Activated CD8-positive, alpha-beta T cell treated with anti-CD3 and anti-CD28 coated beads, Interleukin-2, amount 10 ng/mL, durations not matched to agents 7 days and 5 days (primary cell): ENCODE data around the gene BSCL2. TPM values are rescaled to one million over a fixed set of nuclear protein-coding genes. Genes with fewer than 3 reads are reported as not detected.
A peak's percentile ranks its signal among the peaks of the same experiment; 100 is the strongest.

ENCODE experiments used
- ATAC-seq: fragments of 150-1000 bp; cut with Tn5 transposase; one replicate; pipeline ENCODE4 v1.10.0; 2021; ENCODE audit warnings: moderate library complexity
- CTCF ChIA-PET: fragments of 350-600 bp; sonication (Branson Sonifier 250); formaldehyde crosslinking; loops from one replicate; lab custom pipeline; 2021; ENCODE audit warnings: antibody characterized with exemption; lab: Charles Lee
- POLR2A ChIA-PET: fragments of 350-600 bp; sonication (Branson Sonifier 250); formaldehyde crosslinking; loops from one replicate; lab custom pipeline; 2021; ENCODE audit warnings: antibody characterized with exemption; lab: Charles Lee
- DNase-seq: peaks from one replicate; pipeline ENCODE4 v3.0.0-alpha.2; 2020
- H3K27ac Mint-ChIP-seq: one replicate; pipeline ENCODE4 v1.8.0; 2021; ENCODE audit warnings: mild to moderate bottlenecking, mixed read lengths
- H3K27me3 Mint-ChIP-seq: one replicate; pipeline ENCODE4 v1.8.0; 2021; ENCODE audit warnings: low read depth, mixed read lengths
- H3K36me3 Mint-ChIP-seq: one replicate; pipeline ENCODE4 v1.8.0; 2021; ENCODE audit warnings: low read depth, mixed read lengths
- H3K4me1 Mint-ChIP-seq: one replicate; pipeline ENCODE4 v1.8.0; 2021; ENCODE audit warnings: low read depth, mixed read lengths
- H3K4me3 Mint-ChIP-seq: one replicate; pipeline ENCODE4 v1.8.0; 2021; ENCODE audit warnings: mild to moderate bottlenecking, mixed read lengths
- H3K9me3 Mint-ChIP-seq: one replicate; pipeline ENCODE4 v1.8.0; 2022; ENCODE audit warnings: mixed read lengths; ENCODE audit not compliant: insufficient read depth
- total RNA-seq, 2 experiments: library from RNA; stranded (reverse); gene quantifications; one replicate each; pipeline ENCODE4 v1.2.3, GENCODE V29; 2021

Gene BSCL2
- total RNA-seq, 2 experiments from 2014 or later: 30.3 to 39.9 TPM

- peaks cover 76% of the 10 kb centered on the region for H3K4me1 Mint-ChIP-seq
- H3K36me3 Mint-ChIP-seq: peaks cover 94% of the 10 kb centered on the region
- H3K27ac Mint-ChIP-seq: no peak overlapping the region
- H3K4me3 Mint-ChIP-seq: no peak overlapping the region
- no peak for DNase-seq
- ATAC-seq: no peak
- POLR2A ChIA-PET: interaction anchor here (1.1 to 1.3 kb wide), 3 partner anchors 8 to 136 kb away, joined by 3 to 4 read pairs (median 3); partner anchors contain the start of gene HNRNPUL2
- H3K9me3 Mint-ChIP-seq: no peaks in the 10 kb centered on the region
- CTCF ChIA-PET: interaction anchor here (1.0 kb wide), 1 partner anchor 11 kb away, joined by 3 read pairs; no protein-coding TSS in a partner anchor
- H3K27me3 Mint-ChIP-seq: no peaks in the 10 kb centered on the region
These were observed 12.2 kb upstream of the BSCL2 start for GRCh38 chr11:62719302-62719978.

DNA sequence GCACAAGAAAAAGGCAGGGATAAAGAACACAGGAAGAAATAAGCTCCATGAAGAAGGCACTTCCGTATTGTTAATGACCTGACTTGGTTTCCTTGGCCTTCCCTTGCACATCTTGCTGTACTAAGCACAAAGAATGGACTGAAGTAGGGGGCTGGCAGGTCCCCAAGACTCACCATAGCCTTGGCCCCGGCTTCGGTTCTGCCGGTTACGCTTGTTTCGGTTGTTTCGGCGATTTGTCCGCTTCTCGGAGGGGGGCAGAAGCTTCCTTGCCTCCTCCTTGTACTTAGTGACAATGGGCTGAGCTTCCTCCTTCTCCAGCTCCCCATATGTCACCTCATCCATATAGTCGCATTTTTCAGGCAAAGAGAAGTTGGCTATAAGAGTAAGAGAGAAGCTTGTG lies 9.6 kb upstream of the BSCL2 start:
- no peak overlapping the region for H3K27ac Mint-ChIP-seq
- POLR2A ChIA-PET: interaction anchor here (0.9 to 11.7 kb wide), 4 partner anchors 8 to 124 kb away, joined by 3 to 123 read pairs (median 4); partner anchors contain the start of genes C11orf98, CSKMT, HNRNPUL2 and TTC9C

DNA sequence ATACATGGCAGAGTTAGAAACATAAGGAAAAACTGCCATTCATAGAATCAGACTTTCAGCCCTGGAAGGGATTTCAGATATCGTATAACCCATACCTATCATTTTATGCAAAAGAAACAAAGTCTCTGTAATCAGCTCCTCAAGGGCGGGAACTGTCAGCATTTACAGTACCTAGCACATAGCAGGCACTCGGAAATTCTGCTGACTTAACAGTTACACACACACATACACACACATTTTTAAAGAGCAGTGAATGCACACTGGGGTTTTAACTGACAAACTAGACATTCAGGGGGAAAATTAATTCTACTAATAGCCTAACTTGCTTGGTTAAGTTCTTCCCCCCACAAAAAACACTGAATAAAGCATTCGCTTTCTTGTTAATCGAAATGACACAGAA lies 9.0 kb upstream of the BSCL2 start:
- ATAC-seq (no peak), DNase-seq (no peak)
- Mint-ChIP-seq H3K27me3 (no peaks in the 10 kb centered on the region), H3K36me3 (peaks cover 89% of the 10 kb centered on the region), H3K4me1 (peaks cover 71% of the 10 kb centered on the region), H3K27ac (peak overlapping the region; percentile 40), H3K9me3 (no peaks in the 10 kb centered on the region), H3K4me3 (no peak overlapping the region)
- ChIA-PET POLR2A (interaction anchor here (0.9 to 11.7 kb wide), 3 partner anchors 10 to 125 kb away, joined by 3 to 123 read pairs (median 4); partner anchors contain the start of genes C11orf98, CSKMT, HNRNPUL2 and TTC9C), CTCF (interaction anchor here (0.9 to 1.6 kb wide), 3 partner anchors 8 to 163 kb away, joined by 3 to 5 read pairs (median 4); partner anchors contain the start of gene HNRNPUL2)

More for the DNA sequence above, 9.6 kb upstream of the BSCL2 start:
- no peaks in the 10 kb centered on the region for H3K9me3 Mint-ChIP-seq
- CTCF ChIA-PET: interaction anchor here (1.6 kb wide), 2 partner anchors 7 to 10 kb away, joined by 4 to 5 read pairs; partner anchors contain the start of gene HNRNPUL2
- no peak for DNase-seq
- H3K4me1 Mint-ChIP-seq: peaks cover 76% of the 10 kb centered on the region
- peaks cover 89% of the 10 kb centered on the region for H3K36me3 Mint-ChIP-seq
- H3K27me3 Mint-ChIP-seq: no peaks in the 10 kb centered on the region
- ATAC-seq: no peak
- H3K4me3 Mint-ChIP-seq: no peak overlapping the region

DNA sequence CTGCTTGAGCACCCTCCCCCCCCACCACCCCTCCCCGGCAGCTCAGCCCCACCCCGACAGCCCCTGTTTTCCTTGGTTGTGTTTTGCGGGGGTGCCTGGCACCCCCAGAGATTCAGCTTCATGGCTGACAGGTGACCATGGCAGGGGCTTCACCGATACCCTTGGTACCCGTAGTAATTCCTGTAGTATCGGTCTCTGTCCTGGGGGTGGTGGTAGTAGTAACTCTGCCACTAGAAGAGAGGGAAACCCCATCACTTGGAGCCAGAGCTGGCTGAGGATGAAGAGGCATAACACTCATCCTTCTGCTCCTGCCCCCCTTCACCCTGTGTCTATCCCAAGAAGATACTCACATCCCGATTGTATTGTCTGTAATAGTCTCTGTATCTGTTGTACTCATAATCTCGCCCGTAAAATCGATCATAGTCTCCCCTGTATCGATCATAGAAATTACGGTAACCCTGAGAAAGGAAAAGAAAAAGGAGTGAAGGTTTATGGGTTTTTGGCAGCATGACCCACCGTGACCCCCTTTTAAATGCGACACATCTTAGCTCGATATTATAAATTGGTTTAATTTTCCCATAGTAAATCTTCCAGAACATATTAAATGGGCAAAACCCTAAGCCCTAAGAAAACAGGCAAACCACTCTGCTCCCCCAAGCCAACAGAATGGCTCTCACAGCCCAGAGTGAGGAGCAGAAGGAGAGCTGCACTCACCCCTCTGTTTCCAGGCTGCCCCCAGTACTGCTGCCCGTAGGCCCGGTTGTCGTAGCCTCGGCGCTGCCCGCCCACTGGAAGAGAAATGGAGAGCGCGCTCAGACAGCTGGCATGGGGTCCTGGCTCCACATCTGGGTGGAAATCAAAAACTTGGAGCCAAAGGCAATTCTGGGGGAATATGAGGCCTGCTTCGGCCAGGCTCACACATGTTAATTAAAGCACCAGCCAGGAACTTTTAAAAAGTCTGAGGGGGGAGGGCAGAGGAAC lies 8.2 kb upstream of the BSCL2 start:
- no peaks in the 10 kb centered on the region for H3K27me3 Mint-ChIP-seq
- ATAC-seq (no peak), DNase-seq (no peak)
- H3K27ac Mint-ChIP-seq: peak overlapping the region; percentile 78
- no peaks in the 10 kb centered on the region for H3K9me3 Mint-ChIP-seq
- H3K4me1 Mint-ChIP-seq: peaks cover 70% of the 10 kb centered on the region
- peaks cover 88% of the 10 kb centered on the region for H3K36me3 Mint-ChIP-seq
- no peak overlapping the region for H3K4me3 Mint-ChIP-seq
- ChIA-PET CTCF (interaction anchor here (0.9 to 1.6 kb wide), 3 partner anchors 9 to 163 kb away, joined by 3 to 4 read pairs (median 3); partner anchors contain the start of gene HNRNPUL2), POLR2A (interaction anchor here (0.9 to 11.7 kb wide), 3 partner anchors 11 to 51 kb away, joined by 3 to 123 read pairs (median 3); partner anchors contain the start of genes C11orf98, HNRNPUL2 and TTC9C)

DNA sequence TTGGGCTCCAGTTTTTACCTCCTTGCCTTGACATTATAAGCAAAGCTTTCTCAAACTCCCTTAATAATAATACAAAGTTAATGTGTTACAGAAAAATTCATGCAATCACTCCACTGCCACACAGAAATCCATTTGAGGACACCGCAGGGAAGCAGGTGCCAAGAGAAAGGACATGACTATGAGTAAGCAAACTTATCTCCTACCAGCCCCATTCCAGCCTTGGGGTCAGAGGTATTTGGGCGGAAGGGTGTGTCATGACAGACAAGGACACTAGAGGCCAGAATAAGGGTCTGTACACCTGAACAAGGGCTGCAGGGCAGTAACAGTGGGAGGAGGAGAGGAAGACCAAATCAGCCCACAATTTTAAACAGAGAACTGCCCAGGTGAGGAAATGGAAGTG lies 6.1 kb upstream of the BSCL2 start:
- DNase-seq (no peak), ATAC-seq (no peak)
- Mint-ChIP-seq H3K27ac (peak overlapping the region; percentile 79), H3K4me3 (peak overlapping the region; percentile 39), H3K9me3 (no peaks in the 10 kb centered on the region), H3K36me3 (peaks cover 79% of the 10 kb centered on the region), H3K4me1 (peaks cover 77% of the 10 kb centered on the region), H3K27me3 (no peaks in the 10 kb centered on the region)
- CTCF ChIA-PET: interaction anchor here (0.9 to 1.1 kb wide), 2 partner anchors 24 to 33 kb away, joined by 3 to 5 read pairs; no protein-coding TSS in a partner anchor
- POLR2A ChIA-PET: interaction anchor here (1.1 to 11.7 kb wide), 4 partner anchors 13 to 142 kb away, joined by 3 to 123 read pairs (median 6); partner anchors contain the start of genes GANAB, HNRNPUL2 and TTC9C

- no peak for DNase-seq
- H3K9me3 Mint-ChIP-seq: no peaks in the 10 kb centered on the region
These were observed 5.6 kb upstream of the BSCL2 start for GRCh38 chr11:62712861-62713260.

DNA sequence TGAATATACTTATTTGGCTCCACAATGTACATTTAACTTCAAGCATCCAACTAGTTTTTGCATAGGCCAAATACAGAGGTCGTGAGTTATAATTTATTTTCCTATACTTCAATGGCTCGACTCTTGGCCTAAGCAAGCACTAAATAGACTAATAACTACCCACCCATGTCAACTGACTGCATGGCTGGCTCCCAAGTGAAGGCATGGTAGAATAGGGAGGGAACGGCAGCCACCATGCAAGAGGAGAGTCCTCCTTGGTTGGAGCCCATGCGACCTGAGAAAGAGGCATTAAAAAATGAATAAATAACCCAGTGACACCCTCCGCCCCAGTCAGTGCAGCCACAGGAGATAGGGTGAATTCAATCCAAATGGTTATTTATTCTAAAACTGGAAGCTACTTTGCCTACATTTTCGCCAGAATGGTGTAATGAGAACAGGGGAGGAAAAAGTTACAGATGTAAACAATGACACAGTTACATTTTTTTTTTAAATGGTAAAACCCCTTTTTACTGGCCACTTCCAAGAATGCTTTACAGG lies 5.1 kb upstream of the BSCL2 start:
- peak overlapping the region; percentile 3 for H3K4me3 Mint-ChIP-seq
- peaks cover 72% of the 10 kb centered on the region for H3K36me3 Mint-ChIP-seq
- peak overlapping the region; percentile 79 for H3K27ac Mint-ChIP-seq
- ATAC-seq: no peak
- DNase-seq: no peak
- no peaks in the 10 kb centered on the region for H3K27me3 Mint-ChIP-seq
- ChIA-PET CTCF (interaction anchor here (1.0 to 1.2 kb wide), 2 partner anchors 121 to 145 kb away, joined by 3 to 4 read pairs; partner anchors contain the start of gene TUT1), POLR2A (interaction anchor here (0.6 to 11.7 kb wide), 5 partner anchors 14 to 143 kb away, joined by 3 to 123 read pairs (median 4); partner anchors contain the start of genes GANAB, HNRNPUL2 and TTC9C)
- no peaks in the 10 kb centered on the region for H3K9me3 Mint-ChIP-seq
- peaks cover 78% of the 10 kb centered on the region for H3K4me1 Mint-ChIP-seq

More at GRCh38 chr11:62712861-62713260, 5.6 kb upstream of the BSCL2 start:
- Mint-ChIP-seq H3K36me3 (peaks cover 76% of the 10 kb centered on the region), H3K4me3 (peak overlapping the region; percentile 39), H3K27me3 (no peaks in the 10 kb centered on the region), H3K4me1 (peaks cover 77% of the 10 kb centered on the region), H3K27ac (peak overlapping the region; percentile 79)
- ATAC-seq: no peak
- ChIA-PET POLR2A (interaction anchor here (1.1 to 11.7 kb wide), 4 partner anchors 13 to 143 kb away, joined by 3 to 123 read pairs (median 6); partner anchors contain the start of genes GANAB, HNRNPUL2 and TTC9C), CTCF (interaction anchor here (1.0 to 1.2 kb wide), 2 partner anchors 122 to 145 kb away, joined by 3 to 4 read pairs; partner anchors contain the start of gene TUT1)

DNA sequence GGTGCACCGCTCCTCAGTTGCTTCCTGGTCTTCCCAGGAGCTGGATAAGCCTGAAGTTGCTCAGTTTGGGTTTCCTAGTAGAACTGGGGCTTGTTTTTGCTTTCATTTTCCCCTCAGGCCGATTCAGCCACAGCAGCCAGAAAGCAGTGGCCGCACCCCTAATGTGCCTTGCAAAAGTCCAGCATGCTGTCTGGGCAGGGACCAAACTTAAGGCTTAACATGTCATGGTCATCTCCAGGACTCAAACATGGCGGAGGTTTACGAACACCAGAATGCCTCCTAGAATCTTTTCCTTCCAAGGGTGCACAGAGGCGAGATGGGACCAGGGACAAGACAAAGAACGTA lies 2.7 kb upstream of the BSCL2 start:
- DNase-seq: peak; percentile 59
- Mint-ChIP-seq H3K27ac (peak overlapping the region; percentile 95), H3K27me3 (no peaks in the 10 kb centered on the region), H3K36me3 (peaks cover 60% of the 10 kb centered on the region), H3K4me3 (peak overlapping the region; percentile 85), H3K9me3 (no peaks in the 10 kb centered on the region), H3K4me1 (peaks cover 77% of the 10 kb centered on the region)
- no peak for ATAC-seq
- ChIA-PET CTCF (interaction anchor here (1.0 to 3.6 kb wide), 5 partner anchors 17 to 285 kb away, joined by 4 to 15 read pairs (median 5); partner anchors contain the start of gene HNRNPUL2), POLR2A (interaction anchor here (0.6 to 11.7 kb wide), 19 partner anchors 8 to 172 kb away, joined by 3 to 123 read pairs (median 5); partner anchors contain the start of genes C11orf98, CSKMT, HNRNPUL2 and LBHD1)

DNA sequence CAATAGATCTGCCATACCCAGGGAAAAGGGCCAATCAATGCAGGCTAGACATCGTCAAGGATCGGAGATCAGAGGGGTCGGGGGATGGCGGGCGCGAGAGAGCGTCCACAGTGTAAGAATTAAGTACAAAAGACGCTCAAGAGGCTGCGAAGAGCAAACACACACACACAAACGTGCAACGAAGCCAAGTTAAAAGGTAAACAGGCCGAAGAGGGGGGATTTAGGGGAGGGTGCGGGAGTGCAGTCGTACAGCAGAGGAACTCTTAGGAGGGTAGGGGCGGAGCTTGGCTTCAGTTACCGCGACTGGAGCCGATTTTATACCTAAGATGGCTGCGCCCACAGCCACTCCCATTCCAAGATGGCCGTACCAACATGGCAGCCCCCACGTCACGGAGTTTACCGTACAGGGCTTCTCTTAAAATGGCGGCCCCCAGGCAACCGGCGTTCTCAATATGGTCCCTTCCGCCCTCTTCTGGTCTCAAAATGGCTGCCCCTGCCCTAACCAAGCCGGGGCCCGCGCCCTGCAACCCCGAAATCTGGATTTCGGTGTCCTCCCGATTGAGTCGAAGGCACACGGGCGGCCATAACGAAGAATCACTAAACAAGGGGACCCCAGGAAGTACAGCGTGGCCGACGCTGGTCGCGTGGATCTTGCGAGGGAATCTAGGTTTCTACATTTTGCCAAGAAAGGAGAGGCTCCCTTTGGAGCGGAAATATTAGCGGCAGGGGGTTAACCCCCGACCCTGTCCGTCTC lies 2.2 kb upstream of the BSCL2 start:
- Mint-ChIP-seq H3K4me1 (peaks cover 73% of the 10 kb centered on the region), H3K36me3 (peaks cover 56% of the 10 kb centered on the region), H3K27me3 (no peaks in the 10 kb centered on the region), H3K27ac (peak overlapping the region; percentile 95), H3K4me3 (peak overlapping the region; percentile 85), H3K9me3 (no peaks in the 10 kb centered on the region)
- ChIA-PET POLR2A (interaction anchor here (0.6 to 11.7 kb wide), 31 partner anchors 8 to 570 kb away, joined by 3 to 123 read pairs (median 5); partner anchors contain the start of genes C11orf98, CSKMT, EEF1G and HNRNPUL2), CTCF (interaction anchor here (1.0 to 3.6 kb wide), 6 partner anchors 18 to 285 kb away, joined by 3 to 15 read pairs (median 4); partner anchors contain the start of gene HNRNPUL2)
- peak; percentile 99 for DNase-seq
- peak; percentile 79 for ATAC-seq
